GM21786 (cell line): ENCODE data around the gene DHRS12.
A peak's percentile ranks its signal among the peaks of the same experiment; 100 is the strongest.

Experiments used
- ATAC-seq: cut with Tn5 transposase; IDR thresholded peaks from one replicate; pipeline ENCODE4 v1.9.1; 2021; ENCODE audit not compliant: unreplicated experiment

The DHRS12 gene

GRCh38 chr13:51803422-51804294, at the start of gene DHRS12:
TSS of gene DHRS12 (minus strand) at chr13:51804163. CDS start at chr13:51799659, 4,504 bp downstream.
- peak; percentile 81 for ATAC-seq

- ATAC-seq = no peak
These were observed 45.5 kb upstream of the DHRS12 start for GRCh38 chr13:51849145-51850101.

GRCh38 chr13:51848674-51849073, 44.7 kb upstream of the DHRS12 start:
- ATAC-seq = no peak

GRCh38 chr13:51846756-51847155, 42.8 kb upstream of the DHRS12 start:
- ATAC-seq = no peak

GRCh38 chr13:51845574-51846318, 41.8 kb upstream of the DHRS12 start:
- no peak for ATAC-seq

- ATAC-seq = no peak
These were observed 41.1 kb upstream of the DHRS12 start, which contains the start of gene TMEM272 for GRCh38 chr13:51844862-51845573. TSS of gene TMEM272 (minus strand) at chr13:51845177. CDS start at chr13:51838530, 6,647 bp downstream.

GRCh38 chr13:51843529-51843928, 39.6 kb upstream of the DHRS12 start:
- no peak for ATAC-seq

- ATAC-seq = no peak
These were observed 37.8 kb upstream of the DHRS12 start for GRCh38 chr13:51841732-51842131.

GRCh38 chr13:51840917-51841316, 37.0 kb upstream of the DHRS12 start:
- ATAC-seq = no peak

- ATAC-seq = no peak
These were observed 36.0 kb upstream of the DHRS12 start for GRCh38 chr13:51839711-51840540.

GRCh38 chr13:51838240-51838846, 34.4 kb upstream of the DHRS12 start:
- no peak for ATAC-seq

GRCh38 chr13:51837016-51837415, 33.1 kb upstream of the DHRS12 start:
- ATAC-seq = no peak

GRCh38 chr13:51834581-51835171, 30.7 kb upstream of the DHRS12 start:
- no peak for ATAC-seq

GRCh38 chr13:51833980-51834379, 30.0 kb upstream of the DHRS12 start:
- no peak for ATAC-seq

GRCh38 chr13:51832471-51833152, 28.6 kb upstream of the DHRS12 start:
- ATAC-seq = peak; percentile 82

- no peak for ATAC-seq
These were observed 27.6 kb upstream of the DHRS12 start for GRCh38 chr13:51831519-51831918.

GRCh38 chr13:51829568-51829899, 25.6 kb upstream of the DHRS12 start:
- no peak for ATAC-seq
